HG03521 (cell line): ENCODE data around the gene M1AP.
"Not testable (repeated sequence)": the region's sequence is repeated elsewhere in the genome, so short reads cannot be mapped to it uniquely, and the experiment has no call there.

Source experiments
- ATAC-seq: cut with Tn5 transposase; IDR thresholded peaks from one replicate; pipeline ENCODE4 v1.9.1; 2021; ENCODE audit warnings: mild to moderate bottlenecking, moderate library complexity; ENCODE audit not compliant: unreplicated experiment

M1AP gene

DNA sequence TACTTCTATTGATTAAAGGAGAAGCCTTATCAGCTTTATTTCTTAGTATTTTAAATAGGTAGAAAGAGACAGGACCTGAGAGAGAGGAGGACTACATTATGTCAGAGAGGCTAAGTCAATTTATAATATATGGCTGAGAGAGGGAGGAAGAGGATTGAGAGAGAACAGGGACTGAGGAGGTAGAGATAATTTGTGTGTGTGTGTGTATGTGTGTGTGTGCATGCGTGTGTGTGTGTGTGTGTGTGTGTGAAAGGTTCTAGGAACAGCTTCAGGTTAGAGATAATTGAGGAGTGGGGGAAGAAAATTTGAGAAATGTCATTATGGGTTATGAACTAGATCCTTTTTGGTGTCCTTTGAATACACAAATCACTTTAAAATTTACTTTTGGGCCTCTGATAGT is 78.4 kb downstream of the M1AP start:
- no peak for ATAC-seq

DNA sequence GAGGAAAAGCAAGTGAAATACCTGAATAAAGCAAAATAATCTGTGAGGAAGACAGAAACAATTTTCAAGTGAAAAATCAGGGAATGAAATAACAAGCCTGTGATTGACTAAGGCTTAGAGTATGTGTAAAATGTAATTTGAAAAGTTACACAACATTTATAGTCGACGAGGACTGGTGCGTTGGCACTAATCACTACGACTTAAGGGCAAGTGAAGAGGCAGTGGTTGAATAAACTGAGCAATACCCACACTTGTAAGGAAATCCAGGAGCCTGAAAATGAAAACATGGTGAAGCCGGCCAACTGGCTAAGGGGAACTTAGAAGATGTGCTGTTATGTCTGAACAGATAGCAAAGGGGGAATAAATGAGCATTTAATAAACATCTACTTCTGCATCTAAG is 80.2 kb downstream of the M1AP start:
- no peak for ATAC-seq

DNA sequence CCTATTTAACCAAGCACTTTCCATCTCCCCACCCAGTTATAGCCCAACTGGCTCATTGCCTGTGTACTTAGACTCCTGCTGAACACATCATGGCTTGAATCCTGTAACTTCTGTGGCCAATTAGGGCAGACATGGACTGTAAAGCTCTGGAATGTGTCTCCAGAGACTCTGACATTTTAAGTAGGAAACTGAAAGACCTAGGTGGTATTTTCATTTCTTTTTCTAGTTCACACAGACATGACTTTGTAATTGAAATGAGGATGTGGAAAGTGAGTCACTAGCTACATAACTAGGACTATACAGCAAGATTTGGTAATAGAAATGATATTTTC is 81.4 kb downstream of the M1AP start:
- ATAC-seq: no peak

DNA sequence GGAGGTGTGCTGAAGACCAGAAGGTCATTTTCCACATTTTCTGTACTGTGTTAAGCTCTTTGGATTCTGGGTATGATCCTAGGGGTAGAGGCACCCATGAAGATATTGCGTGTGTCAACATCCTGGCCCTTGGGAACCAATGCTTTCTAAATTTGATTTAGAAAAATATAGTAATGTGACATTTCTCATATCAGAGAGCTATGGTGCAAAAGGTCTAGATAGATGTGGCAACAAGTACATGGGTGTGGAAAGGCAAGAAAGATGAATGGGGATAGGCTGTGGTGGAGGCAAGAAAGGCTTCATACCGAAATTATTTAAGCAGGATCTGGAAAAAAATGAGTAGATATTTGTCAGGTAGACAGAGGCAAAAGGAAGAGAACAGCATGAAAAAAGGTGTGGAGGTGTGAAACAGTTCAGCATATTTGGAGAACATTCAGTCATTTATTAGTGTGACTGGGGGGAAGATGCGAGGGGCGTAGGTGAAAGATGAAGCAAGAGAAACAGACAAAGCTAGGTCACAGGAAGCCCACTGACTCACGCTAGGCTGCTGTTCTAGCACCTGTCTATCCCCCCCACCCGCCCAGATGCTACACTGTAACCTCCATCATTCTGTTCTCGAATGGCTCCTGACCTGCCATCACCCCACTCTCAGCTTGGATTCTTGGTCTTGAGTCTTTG is 81.9 kb downstream of the M1AP start:
- ATAC-seq: no peak

DNA sequence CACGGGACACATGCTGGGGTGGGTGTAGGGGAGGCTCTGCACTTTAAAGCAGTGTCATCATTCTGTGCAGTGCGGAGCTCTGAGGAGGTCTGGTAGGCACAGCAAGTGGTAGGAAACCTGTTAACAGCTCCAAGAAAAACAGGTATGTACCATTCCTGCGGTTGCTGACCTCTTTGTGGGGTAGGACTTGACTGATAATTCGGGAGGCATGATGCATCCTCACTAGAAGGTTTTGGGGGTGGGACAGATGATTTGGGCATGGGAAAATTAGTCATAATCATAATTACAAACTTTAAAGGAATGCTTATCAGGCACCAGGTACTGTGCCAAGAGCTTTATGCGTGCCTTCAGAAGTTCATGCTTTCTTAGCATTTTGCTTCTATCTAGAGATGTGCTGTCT is 83.9 kb downstream of the M1AP start:
- ATAC-seq: no peak

DNA sequence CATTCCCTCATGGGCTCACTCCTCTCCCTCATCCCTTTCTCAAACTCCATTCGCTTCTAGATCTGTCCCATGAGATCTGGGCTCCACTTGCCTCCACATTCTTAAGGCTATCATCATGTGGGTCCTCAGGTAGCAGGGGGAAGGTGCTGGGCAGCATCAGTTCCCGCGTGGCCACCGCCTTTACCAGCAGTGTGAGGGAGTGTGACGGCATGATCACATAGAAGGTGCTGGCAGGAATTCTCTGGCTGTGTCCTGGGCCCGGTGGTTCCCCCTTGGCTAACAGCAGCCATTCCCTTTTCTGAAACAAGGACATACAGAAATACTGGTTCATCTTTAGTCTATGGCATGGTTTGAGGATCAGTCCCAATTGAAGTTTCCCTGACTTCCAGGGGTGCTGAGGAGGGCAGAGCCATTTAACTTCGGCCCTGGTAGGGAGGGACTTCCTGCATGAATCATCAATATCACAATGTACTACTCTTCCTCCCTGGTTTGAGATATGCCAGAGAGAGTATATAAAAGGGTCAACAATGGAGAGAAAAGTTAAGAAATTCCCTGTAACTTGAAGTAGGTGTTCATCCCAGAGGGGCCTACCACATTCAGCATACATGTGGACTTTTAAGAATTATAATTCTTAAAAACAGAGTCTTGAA is 85.9 kb downstream of the M1AP start:
- ATAC-seq: no peak

DNA sequence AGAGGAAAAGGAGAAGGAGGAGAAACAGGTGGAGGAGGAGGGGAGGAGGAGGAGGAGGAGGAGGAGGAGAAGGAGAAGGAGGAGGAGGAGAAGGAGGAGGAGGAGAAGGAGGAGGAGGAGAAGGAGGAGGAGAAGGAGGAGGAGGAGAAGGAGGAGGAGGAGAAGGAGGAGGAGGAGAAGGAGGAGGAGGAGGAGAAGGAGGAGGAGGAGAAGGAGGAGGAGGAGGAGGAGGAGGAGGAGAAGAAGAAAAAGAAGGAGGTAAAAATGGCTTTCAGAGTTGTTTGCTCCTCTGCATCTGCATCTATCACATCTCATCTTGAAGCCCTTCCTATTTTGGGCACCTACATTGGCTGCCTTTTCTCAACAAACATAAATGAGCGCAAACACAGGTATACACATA is 87.1 kb downstream of the M1AP start:
- not testable (repeated sequence) for ATAC-seq

DNA sequence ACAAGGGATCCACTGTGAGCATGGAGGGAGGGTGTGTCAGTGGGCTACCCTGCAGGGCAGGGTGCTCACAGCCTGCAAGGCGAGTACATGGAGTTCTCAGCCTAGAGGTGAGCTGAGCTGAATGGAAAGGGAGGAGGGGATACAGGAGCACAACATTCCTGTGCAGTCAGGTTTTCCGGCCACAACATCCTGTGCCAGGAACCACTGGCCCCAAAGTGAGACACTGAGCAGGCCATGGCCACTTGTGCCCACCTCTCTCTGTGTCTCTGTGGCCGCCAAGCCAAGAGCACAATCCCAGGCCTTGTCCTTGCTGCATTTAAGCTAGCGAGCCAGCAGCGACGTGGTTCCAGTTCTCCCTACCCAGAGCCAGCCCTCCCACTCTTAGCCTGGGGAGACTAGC is 87.5 kb downstream of the M1AP start:
- ATAC-seq: no peak

DNA sequence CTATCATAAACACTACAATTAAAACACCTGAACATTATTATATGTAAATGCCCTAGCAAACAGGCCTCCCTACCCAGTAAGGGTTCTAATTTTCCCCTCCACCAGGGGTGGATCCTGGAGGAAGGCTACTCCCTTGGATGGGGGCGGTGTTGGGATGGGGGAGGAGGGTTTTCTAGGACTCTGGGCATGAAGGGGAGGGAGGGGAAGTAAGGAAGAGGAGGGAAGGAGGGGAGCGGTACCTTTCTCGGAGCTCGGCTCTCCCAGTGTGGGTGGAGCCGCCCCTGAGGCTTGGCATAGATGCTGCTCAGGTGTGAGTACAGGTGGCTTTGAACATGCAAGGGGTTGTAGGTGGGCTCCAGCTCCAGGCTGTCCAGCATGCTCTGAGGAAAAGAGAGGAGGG is 88.2 kb downstream of the M1AP start:
- ATAC-seq: no peak

DNA sequence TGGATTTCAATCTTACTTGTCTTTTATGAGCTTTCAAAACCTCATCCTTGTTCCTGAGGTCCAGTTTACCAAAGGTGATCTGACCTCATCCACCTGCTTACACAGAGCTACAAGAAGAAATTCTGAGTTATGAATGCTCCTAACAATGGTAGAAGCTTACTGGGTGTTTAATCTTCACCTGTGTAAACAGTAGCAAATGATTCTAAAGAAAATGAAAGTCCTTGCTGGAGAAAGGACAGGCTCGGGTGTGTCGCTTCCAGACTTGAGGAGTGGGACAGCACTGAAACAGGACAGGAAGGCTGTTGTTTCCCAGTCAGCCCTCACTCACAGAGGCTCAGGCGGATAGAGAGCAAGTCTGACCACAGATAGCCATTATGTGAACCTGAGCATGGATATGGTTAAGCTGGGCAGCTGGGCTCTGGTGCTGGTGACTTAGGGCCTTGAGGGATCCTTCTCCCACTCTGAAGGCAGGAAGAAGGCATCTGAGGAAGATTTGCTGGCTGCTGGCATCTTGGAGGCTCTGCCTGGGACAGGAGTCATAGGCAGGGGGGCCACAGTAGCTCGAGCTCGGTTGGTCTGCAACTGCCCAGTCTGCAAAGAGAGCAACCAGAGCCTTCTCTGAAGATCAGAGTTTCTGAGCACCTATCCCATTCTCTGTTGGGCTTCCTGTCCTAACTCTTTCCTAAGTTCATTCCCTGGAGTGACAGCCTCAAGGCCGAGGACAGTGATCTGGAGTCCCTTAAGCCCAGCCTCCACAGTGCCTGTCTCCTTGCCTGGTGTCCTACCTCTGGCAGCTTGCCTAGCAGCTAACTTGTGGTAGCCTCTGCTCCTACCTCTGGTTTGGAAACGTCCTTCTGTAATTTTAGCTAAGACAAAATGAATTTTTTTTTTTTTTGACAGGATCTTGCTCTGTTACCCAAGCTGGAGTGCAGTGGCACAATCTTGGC is 89.6 kb downstream of the M1AP start:
- no peak for ATAC-seq

DNA sequence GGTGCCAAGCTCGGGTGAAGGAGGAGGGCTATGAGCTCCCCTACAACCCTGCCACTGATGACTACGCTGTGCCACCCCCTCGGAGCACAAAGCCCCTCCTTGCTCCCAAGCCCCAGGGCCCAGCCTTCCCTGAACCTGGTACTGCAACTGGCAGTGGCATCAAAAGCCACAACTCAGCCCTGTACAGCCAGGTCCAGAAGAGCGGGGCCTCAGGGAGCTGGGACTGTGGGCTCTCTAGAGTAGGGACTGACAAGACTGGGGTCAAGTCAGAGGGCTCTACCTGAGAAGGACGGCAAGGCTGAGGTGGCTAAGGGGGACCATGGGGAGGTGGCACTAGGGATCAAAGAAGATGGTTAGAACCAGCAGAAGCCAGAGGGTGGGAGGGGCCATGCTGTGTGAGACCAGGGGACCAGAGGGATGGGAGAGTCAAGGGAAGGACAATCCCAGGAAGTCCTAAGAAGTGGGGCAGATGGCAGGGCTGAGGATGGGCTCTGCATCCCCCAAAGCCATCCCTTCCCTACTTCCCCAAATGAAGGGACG is 91.2 kb downstream of the M1AP start:
- ATAC-seq: no peak

DNA sequence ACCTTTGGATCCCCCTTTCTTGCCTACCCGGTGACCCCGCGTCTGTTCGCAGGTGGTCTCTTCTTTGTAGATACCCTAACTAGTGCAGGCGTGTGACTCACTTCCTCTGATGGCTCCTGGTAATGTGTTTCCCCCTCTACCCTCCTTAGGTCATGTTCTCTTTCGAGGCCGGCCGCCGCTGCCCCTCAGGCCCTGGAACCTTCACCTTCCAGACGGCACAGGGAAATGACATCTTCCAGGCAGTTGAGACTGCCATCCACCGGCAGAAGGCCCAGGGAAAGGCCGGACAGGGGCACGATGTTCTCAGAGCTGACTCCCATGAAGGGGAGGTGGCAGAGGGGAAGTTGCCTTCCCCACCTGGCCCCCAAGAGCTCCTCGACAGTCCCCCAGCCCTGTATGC is 92.0 kb downstream of the M1AP start:
- no peak for ATAC-seq

DNA sequence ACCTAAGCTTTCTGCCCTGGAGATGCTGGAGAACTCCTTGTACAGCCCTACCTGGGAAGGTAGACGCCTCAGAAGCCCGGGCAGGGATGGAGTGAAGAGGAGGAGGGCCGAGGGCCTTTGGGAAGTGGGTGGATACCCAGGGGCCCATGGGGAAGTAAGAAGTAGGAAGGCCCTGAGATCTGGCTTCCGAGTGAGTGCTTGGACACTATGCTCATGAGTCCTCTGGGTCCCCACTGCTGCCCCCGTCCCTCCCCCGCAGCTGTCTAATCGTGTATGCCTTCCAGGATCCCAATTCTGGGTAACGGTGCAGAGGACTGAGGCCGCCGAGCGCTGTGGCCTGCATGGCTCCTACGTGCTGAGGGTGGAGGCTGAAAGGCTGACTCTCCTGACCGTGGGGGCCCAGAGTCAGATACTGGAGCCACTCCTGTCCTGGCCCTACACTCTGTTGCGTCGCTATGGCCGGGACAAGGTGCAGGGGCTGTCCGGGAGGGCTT is 92.5 kb downstream of the M1AP start:
- ATAC-seq: no peak

DNA sequence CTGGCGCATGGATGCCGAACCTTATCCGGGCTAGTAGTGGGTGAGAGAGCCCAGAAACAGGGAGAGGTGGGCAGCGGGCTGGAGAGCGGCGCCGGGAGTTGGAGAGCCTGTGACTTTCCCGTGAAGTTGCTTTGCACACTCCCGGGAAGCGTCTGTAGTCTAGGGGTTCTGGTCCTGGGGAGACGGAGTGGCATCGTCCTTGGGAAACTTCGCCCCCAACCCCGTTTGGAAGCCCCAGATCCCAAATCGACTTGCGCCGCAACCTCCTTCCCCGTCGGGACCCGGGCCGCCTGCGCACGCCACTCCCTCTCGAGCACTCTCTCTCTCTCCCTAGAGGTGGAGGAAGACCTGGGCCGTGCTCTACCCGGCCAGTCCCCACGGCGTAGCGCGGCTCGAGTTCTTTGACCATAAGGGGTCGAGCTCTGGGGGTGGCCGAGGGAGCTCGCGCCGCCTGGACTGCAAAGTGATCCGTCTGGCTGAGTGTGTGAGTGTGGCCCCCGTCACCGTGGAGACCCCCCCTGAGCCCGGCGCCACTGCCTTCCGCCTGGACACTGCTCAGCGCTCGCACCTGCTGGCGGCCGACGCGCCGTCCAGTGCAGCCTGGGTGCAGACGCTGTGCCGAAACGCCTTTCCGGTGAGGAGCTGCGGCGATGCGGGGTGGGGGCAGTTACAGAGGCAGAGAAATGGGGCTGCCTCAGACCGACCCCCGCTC is 93.2 kb downstream of the M1AP start:
- peak; percentile 39 for ATAC-seq

DNA sequence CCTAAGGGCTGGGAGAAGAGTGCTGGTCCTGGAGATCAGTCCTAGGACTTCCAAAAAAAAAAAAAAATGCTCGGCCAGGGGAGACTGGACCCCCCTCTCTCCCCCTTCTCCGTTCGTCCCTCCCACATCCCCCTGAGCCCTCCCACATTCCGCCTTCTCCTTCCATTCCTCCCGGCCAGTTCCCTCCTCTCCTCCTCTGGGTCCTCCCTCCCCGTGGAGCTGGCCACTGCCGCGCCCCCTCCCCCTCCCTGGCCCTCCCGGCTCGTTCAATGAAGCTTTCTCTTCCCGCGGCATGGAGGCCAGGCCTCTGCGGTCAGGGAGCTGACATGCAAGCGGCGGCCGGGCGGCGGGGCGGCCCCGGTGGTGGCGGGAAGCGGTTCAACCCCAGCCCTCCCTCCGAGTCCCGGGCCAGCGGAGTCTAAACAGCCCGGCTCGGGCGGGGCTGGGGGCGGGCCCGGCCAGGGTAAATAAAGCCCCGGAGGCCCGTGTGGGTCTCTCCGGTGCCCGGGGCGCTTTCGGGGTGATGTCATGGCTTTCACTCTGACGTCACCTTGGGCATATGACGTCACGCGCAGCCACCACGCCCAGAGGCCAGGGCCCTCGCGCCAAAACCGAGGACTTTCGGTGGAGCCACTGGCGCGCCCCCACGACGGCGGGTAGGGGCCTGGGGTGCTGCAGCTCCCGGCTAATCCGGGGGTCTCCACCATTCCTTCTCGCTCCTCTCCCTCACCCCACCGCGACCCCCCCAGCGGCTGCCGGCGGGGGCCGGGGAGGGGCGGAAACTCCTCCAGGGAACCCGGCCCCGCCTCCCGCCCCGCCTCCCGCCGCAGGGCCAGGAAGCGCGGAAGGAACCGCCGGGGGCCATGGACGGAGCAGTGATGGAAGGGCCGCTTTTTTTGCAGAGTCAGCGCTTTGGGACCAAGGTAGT is 94.0 kb downstream of the M1AP start, which contains the start of the genes DOK1 and LOXL3:
Gene DOK1, plus strand, starts transcription at position 829 of the 928 bp plus-strand sequence. Its CDS starts 35 bp downstream, at position 864.
Gene LOXL3, minus strand, starts transcription at position 51 of the 928 bp plus-strand sequence. CDS start 1,308 bp downstream, outside the sequence.
- peak; percentile 45 for ATAC-seq

DNA sequence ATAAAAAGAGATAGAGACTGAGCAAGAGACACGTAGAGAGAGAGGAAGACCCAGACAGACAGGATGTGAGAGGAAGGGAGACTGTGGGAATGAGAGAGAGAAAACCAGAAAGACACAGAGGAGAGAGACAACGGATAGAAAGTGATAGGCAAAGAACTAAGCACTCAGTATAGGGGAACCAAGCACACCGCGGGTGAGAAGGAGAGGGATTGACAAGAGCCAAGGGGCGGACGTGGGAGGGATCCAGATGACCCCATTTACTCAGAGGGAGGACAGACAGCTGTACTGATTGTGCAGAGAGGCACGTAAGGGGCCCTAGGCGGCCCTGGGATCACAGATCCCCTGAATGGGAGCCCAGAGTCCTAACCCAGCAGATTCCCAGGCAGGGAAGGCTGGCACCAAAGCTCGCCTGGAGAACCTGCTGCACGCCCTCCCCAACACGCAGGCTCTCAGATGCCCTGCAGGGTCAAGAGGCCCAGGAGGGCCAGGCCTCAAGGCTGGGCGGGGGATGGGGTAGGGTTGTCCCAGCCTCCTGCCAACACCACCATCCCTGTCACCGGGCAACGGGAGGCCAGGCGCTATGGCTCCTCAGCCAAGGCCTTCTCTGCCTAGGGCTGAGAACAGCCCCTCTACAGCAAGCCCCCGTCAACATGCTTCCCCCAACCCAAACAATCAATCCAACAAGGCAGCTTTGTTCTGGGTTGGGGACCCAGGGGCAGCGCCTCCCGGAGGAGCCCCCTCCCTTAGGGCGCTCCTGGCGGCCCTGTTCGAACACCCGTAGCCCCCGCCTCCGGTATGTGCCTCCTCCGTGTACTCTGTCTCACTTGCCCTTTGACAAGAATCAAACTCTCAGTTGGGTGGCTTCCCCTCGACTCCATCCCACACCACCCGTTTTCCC is 95.0 kb downstream of the M1AP start:
- ATAC-seq: no peak

DNA sequence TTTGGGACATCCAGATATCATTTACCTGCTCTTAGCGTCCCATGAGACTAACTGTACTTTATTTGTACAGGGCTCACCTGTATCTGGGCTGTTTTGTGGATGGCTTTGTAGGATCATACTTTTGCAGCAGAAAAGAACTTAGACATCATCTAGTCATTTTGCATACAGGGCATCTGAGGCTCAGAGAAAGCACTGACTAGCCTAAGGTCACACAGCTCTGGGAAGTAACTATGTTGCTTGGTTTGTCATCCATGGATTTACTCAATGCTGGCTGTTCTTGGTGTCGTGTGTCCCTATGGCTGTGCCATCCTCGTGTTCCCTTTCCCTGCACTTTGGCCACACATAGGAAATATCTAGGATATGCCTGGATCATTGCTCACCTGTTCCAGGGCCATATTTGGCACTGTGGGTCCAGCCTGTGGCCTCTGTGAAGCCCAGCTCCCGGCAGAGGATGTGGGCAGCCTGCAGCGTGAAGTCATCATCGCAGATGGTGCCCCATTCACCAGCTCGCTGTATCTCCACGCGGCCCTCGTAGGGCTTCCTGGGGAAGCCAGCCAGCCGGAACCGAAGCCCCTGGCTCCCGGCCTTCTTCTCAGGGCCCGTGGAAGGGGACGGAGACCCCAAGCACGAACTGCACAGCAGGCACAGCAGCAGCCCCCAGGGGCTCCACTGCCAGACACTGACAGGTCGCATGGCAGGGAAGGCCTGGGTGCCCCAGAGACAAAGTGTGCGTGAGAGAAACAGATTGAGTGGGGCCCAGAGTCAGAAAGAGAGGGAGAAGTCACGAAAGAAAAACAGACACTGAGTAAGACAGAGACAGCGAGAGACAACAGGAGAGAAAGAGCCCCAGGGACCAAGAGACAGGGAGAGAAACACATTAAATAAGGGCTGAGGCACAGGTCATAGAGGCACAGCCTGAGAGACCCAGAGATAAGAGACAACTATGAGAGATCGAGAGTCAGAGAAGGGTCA is 95.9 kb downstream of the M1AP start:
- ATAC-seq: no peak
